Endometrial microvascular endothelial cells (primary cell): ENCODE measurements around the gene CEP89. TPM values are rescaled to one million over a fixed set of nuclear protein-coding genes. Genes with fewer than 3 reads are reported as not detected.

Experiments
- total RNA-seq: library from RNA; depleted of rRNA; stranded (reverse); fragments of >200 nt; gene quantifications from one replicate; pipeline ENCODE4 v1.2.3, GENCODE V29; 2015; ENCODE audit errors: inconsistent ontology term

Gene CEP89
- total RNA-seq, 1 donor from 2014 or later = 31.6 TPM

Other genes with a start within 250 kb of the CEP89 start
- not detected for gene SLC7A9, start 102.2 kb downstream of the CEP89 start, total RNA-seq
- gene FAAP24, start 284 bp upstream of the CEP89 start, total RNA-seq = 5.5 TPM
- 1.1 TPM for gene RHPN2, start 92.9 kb upstream of the CEP89 start, total RNA-seq
- gene GPATCH1, start 109.2 kb upstream of the CEP89 start, total RNA-seq = 3.3 TPM
- not detected for gene WDR88, start 160.2 kb upstream of the CEP89 start, total RNA-seq
- gene LRP3, start 222.4 kb upstream of the CEP89 start, total RNA-seq = 31.9 TPM